ENCODE data around the gene SEPHS2. TPM values are rescaled to one million over a fixed set of nuclear protein-coding genes. Genes with fewer than 3 reads are reported as not detected.
A peak's percentile ranks its signal among the peaks of the same experiment; 100 is the strongest.

The SEPHS2 gene
- total RNA-seq, 1 experiment from 2014 or later = 16.3 TPM

- no peak overlapping the region for H2AFZ ChIP-seq (ENCODE audit: low read length)
Observed at GRCh38 chr16:30416624-30417528, 28.8 kb downstream of the SEPHS2 start.

GRCh38 chr16:30416047-30416603, 29.5 kb downstream of the SEPHS2 start:
- peak overlapping the region; percentile 48 for H3K27ac ChIP-seq (ENCODE audit: low read length)
- peak overlapping the region; percentile 71 for H3K9ac ChIP-seq (ENCODE audit: low read length)
- H3K36me3 ChIP-seq (ENCODE audit: insufficient read depth, low read length) = peaks cover 27% of the 10 kb centered on the region
- peaks cover 25% of the 10 kb centered on the region for H3K79me2 ChIP-seq (ENCODE audit: low read length)
- H3K9me3 ChIP-seq (ENCODE audit: low read length) = no peaks in the 10 kb centered on the region
- no peak overlapping the region for H2AFZ ChIP-seq (ENCODE audit: low read length)
- H3K4me3 ChIP-seq (ENCODE audit: low read length) = no peak overlapping the region
- DNase-seq = peak; percentile 58
- no peaks in the 10 kb centered on the region for H3K9me2 ChIP-seq (replicated peaks; ENCODE audit: insufficient read depth, low read length)
- H3K27me3 ChIP-seq (ENCODE audit: low read length) = no peaks in the 10 kb centered on the region
- H4K20me1 ChIP-seq (ENCODE audit: insufficient read depth, low read depth, low read length) = no peaks in the 10 kb centered on the region
- peaks cover 36% of the 10 kb centered on the region for H3K4me1 ChIP-seq (ENCODE audit: low read length)
- peak overlapping the region; percentile 88 for H3K4me2 ChIP-seq (ENCODE audit: low read depth, low read length, poor library complexity, severe bottlenecking)

More at GRCh38 chr16:30416624-30417528, 28.8 kb downstream of the SEPHS2 start:
- H3K9me3 ChIP-seq (ENCODE audit: low read length) = no peaks in the 10 kb centered on the region
- peaks cover 31% of the 10 kb centered on the region for H3K4me1 ChIP-seq (ENCODE audit: low read length)
- H3K79me2 ChIP-seq (ENCODE audit: low read length) = peaks cover 17% of the 10 kb centered on the region
- no peak for DNase-seq
- H3K4me2 ChIP-seq (ENCODE audit: low read depth, low read length, poor library complexity, severe bottlenecking) = peak overlapping the region; percentile 88
- H3K27ac ChIP-seq (ENCODE audit: low read length) = peak overlapping the region; percentile 50
- H4K20me1 ChIP-seq (ENCODE audit: insufficient read depth, low read depth, low read length) = no peaks in the 10 kb centered on the region
- peak overlapping the region; percentile 70 for H3K4me3 ChIP-seq (ENCODE audit: low read length)
- no peaks in the 10 kb centered on the region for H3K9me2 ChIP-seq (replicated peaks; ENCODE audit: insufficient read depth, low read length)
- no peaks in the 10 kb centered on the region for H3K27me3 ChIP-seq (ENCODE audit: low read length)
- peak overlapping the region; percentile 71 for H3K9ac ChIP-seq (ENCODE audit: low read length)
- peaks cover 21% of the 10 kb centered on the region for H3K36me3 ChIP-seq (ENCODE audit: insufficient read depth, low read length)

- no peak overlapping the region for H3K9ac ChIP-seq (ENCODE audit: low read length)
- no peak overlapping the region for H3K27ac ChIP-seq (ENCODE audit: low read length)
- H3K27me3 ChIP-seq (ENCODE audit: low read length) = no peaks in the 10 kb centered on the region
- H3K4me2 ChIP-seq (ENCODE audit: low read depth, low read length, poor library complexity, severe bottlenecking) = no peak overlapping the region
- H3K36me3 ChIP-seq (ENCODE audit: insufficient read depth, low read length) = peaks cover 27% of the 10 kb centered on the region
- no peaks in the 10 kb centered on the region for H3K9me2 ChIP-seq (replicated peaks; ENCODE audit: insufficient read depth, low read length)
- H3K4me1 ChIP-seq (ENCODE audit: low read length) = peaks cover 49% of the 10 kb centered on the region
- peaks cover 36% of the 10 kb centered on the region for H3K79me2 ChIP-seq (ENCODE audit: low read length)
- H4K20me1 ChIP-seq (ENCODE audit: insufficient read depth, low read depth, low read length) = no peaks in the 10 kb centered on the region
- DNase-seq = no peak
- no peak overlapping the region for H3K4me3 ChIP-seq (ENCODE audit: low read length)
- H2AFZ ChIP-seq (ENCODE audit: low read length) = no peak overlapping the region
- H3K9me3 ChIP-seq (ENCODE audit: low read length) = no peaks in the 10 kb centered on the region
Observed at GRCh38 chr16:30414159-30414558, 31.5 kb downstream of the SEPHS2 start.

GRCh38 chr16:30413112-30413806, 32.4 kb downstream of the SEPHS2 start:
- no peak overlapping the region for H2AFZ ChIP-seq (ENCODE audit: low read length)
- H3K9me2 ChIP-seq (replicated peaks; ENCODE audit: insufficient read depth, low read length) = no peaks in the 10 kb centered on the region
- peaks cover 27% of the 10 kb centered on the region for H3K36me3 ChIP-seq (ENCODE audit: insufficient read depth, low read length)
- no peak overlapping the region for H3K4me2 ChIP-seq (ENCODE audit: low read depth, low read length, poor library complexity, severe bottlenecking)
- DNase-seq = no peak
- H3K9ac ChIP-seq (ENCODE audit: low read length) = no peak overlapping the region
- no peaks in the 10 kb centered on the region; the same call in 1 of the 2 replicates for H4K20me1 ChIP-seq (ENCODE audit: insufficient read depth, low read depth, low read length)
- H3K4me3 ChIP-seq (ENCODE audit: low read length) = no peak overlapping the region
- peaks cover 41% of the 10 kb centered on the region for H3K79me2 ChIP-seq (ENCODE audit: low read length)
- H3K27ac ChIP-seq (ENCODE audit: low read length) = peak overlapping the region; percentile 13; the same call in 1 of the 2 replicates
- H3K9me3 ChIP-seq (ENCODE audit: low read length) = no peaks in the 10 kb centered on the region
- no peaks in the 10 kb centered on the region for H3K27me3 ChIP-seq (ENCODE audit: low read length)
- peaks cover 53% of the 10 kb centered on the region for H3K4me1 ChIP-seq (ENCODE audit: low read length)

GRCh38 chr16:30409125-30410060, 36.3 kb downstream of the SEPHS2 start:
- H4K20me1 ChIP-seq (ENCODE audit: insufficient read depth, low read depth, low read length) = no peaks in the 10 kb centered on the region; the same call in 1 of the 2 replicates
- H3K79me2 ChIP-seq (ENCODE audit: low read length) = peaks cover 45% of the 10 kb centered on the region
- H3K4me3 ChIP-seq (ENCODE audit: low read length) = peak overlapping the region; percentile 91
- H3K27ac ChIP-seq (ENCODE audit: low read length) = peak overlapping the region; percentile 91
- no peaks in the 10 kb centered on the region for H3K9me3 ChIP-seq (ENCODE audit: low read length)
- H3K36me3 ChIP-seq (ENCODE audit: insufficient read depth, low read length) = peaks cover 26% of the 10 kb centered on the region
- H3K9ac ChIP-seq (ENCODE audit: low read length) = peak overlapping the region; percentile 100
- H3K27me3 ChIP-seq (ENCODE audit: low read length) = no peaks in the 10 kb centered on the region
- DNase-seq = peak; percentile 98
- no peaks in the 10 kb centered on the region for H3K9me2 ChIP-seq (replicated peaks; ENCODE audit: insufficient read depth, low read length)
- no peak overlapping the region for H2AFZ ChIP-seq (ENCODE audit: low read length)
- H3K4me2 ChIP-seq (ENCODE audit: low read depth, low read length, poor library complexity, severe bottlenecking) = peak overlapping the region; percentile 98
- H3K4me1 ChIP-seq (ENCODE audit: low read length) = peaks cover 42% of the 10 kb centered on the region

- peaks cover 37% of the 10 kb centered on the region for H3K79me2 ChIP-seq (ENCODE audit: low read length)
- H3K9ac ChIP-seq (ENCODE audit: low read length) = peak overlapping the region; percentile 100
- H3K9me3 ChIP-seq (ENCODE audit: low read length) = no peaks in the 10 kb centered on the region
- H3K4me2 ChIP-seq (ENCODE audit: low read depth, low read length, poor library complexity, severe bottlenecking) = peak overlapping the region; percentile 98
- no peaks in the 10 kb centered on the region for H3K9me2 ChIP-seq (replicated peaks; ENCODE audit: insufficient read depth, low read length)
- no peaks in the 10 kb centered on the region; the same call in 1 of the 2 replicates for H4K20me1 ChIP-seq (ENCODE audit: insufficient read depth, low read depth, low read length)
- no peaks in the 10 kb centered on the region for H3K27me3 ChIP-seq (ENCODE audit: low read length)
- H2AFZ ChIP-seq (ENCODE audit: low read length) = no peak overlapping the region
- H3K4me1 ChIP-seq (ENCODE audit: low read length) = peaks cover 42% of the 10 kb centered on the region
- peaks cover 14% of the 10 kb centered on the region for H3K36me3 ChIP-seq (ENCODE audit: insufficient read depth, low read length)
- H3K27ac ChIP-seq (ENCODE audit: low read length) = peak overlapping the region; percentile 91
- DNase-seq = peak; percentile 60
- H3K4me3 ChIP-seq (ENCODE audit: low read length) = peak overlapping the region; percentile 91
Observed at GRCh38 chr16:30407804-30408534, 37.7 kb downstream of the SEPHS2 start.
